DLD1 (cell line): ENCODE results near the gene SLC4A5.

Experiments used
- in situ Hi-C: cut with HindIII; loops from 2 replicates; pipeline ENCODE4 v1.10.0; 2017; ENCODE audit warnings: low sequenced_read_pairs

SLC4A5 gene

GRCh38 chr2:74178211-74179062, 164.8 kb downstream of the SLC4A5 start, which contains the start of gene MOB1A:
MOB1A (minus strand) TSS chr2:74178879; CDS start chr2:74178674, 205 bp downstream.
- in situ Hi-C loops, result no loop called here

- in situ Hi-C loops, result no loop called here
Observed at GRCh38 chr2:74177696-74178095, 165.5 kb downstream of the SLC4A5 start.

GRCh38 chr2:74174909-74175308, 168.3 kb downstream of the SLC4A5 start:
- in situ Hi-C loops, result no loop called here

DNA sequence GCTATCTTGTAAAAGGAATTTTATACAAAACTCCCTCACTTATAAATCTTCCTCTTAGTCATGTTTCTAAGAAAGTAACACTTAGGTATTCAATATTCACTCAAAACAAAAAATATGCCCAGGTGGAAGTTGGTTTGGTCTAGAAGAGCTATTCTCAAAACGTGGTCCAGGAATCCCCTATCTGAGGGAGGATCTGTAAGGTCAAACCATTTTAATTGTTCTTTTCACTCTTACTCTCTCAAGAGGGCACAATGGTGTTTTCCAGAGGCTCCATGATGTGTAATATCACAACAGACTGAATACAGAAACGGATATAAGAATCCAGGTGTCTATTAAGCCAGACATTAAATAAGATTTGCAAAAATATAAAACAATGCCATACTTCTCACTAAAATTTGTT, 174.5 kb downstream of the SLC4A5 start:
- in situ Hi-C loops, result no loop called here
